ENCODE measurements around the gene RAB34. TPM values are rescaled to one million over a fixed set of nuclear protein-coding genes. Genes with fewer than 3 reads are reported as not detected.

RAB34 gene
- total and polyA plus RNA-seq, 9 of the 15 experiments (the other 6 are each of a cell fraction or from before 2014, with no cell fraction given) = 0.07 to 3.8 (median 0.46) TPM; not detected in 1

DNA sequence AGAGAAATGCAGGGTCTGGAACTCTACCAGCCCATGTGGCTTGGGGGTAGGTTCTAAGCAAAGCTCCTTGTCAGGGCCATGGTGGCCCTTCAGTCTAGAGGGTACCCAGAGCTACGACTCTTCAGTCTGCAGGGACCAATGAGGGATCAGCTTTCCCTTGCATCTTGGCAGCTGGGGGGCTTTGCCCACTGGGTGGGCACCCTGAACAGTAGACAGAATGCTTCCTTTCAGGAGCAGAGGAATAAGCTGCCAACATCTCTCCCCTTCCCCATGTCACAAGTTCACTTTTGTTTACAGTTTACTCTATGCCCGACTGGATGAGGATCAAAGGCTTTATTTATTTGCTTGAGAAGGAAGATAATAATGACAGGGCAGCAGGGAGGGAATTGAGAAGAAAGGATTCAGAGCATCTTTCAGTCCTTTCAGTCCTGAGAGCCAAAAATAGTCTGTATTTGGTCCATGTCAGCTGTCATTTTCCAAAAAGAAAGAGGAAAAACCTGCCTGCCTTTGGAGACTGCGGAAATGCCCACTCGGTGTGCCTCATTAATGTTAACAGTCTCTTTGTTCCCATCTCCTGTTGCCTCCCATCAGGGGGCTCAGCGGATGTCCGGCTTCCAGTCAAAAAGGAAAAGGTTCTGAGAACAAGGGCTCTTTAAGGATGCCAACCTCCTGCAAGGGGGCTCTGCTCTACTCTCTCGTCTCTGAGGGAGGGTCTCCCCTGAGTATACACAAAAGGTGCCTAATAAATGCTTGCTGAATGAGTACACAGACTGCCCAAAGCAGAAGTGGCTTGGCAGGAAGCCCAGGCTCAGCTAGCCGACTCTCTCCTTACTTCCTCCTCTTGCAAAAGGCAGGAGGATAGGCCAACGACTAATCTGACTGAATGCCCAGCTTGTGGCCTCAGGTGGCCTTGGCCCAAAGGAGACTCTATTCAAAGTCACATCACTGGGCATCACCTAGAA lies 43.2 kb upstream of the RAB34 start:
- H3K9me3 ChIP-seq (replicated peaks; ENCODE audit: control insufficient read depth, insufficient read depth, low read depth, low read length) = no peaks in the 10 kb centered on the region
- BruUV-seq (replicated peaks) = no TSS peak
- H3K9me1 ChIP-seq (ENCODE audit: control insufficient read depth, insufficient read depth, low read length) = peaks cover 3% of the 10 kb centered on the region
- peaks cover 3 to 10% of the 10 kb centered on the region in 2 experiments; a peak in 2 of 5 replicates for H3K4me1 ChIP-seq (replicated peaks in 1 of 2; ENCODE audit: control insufficient read depth in 2 of 2, insufficient read depth in 2 of 2, low read length in 2 of 2)
- no peak for ATAC-seq
- peaks cover 79% of the 10 kb centered on the region for H3K36me3 ChIP-seq (ENCODE audit: control insufficient read depth, insufficient read depth, low read length)
- H3K4me3 ChIP-seq = no peak overlapping the region
- H4K20me1 ChIP-seq (replicated peaks; ENCODE audit: control insufficient read depth, insufficient read depth, low read length) = 0 out of 2 replicates have a peak, but pooled peaks cover 6% of the 10 kb centered on the region
- no peak overlapping the region for H3K27ac ChIP-seq (ENCODE audit: extremely low read depth, low read depth, low read length)
- WGBS (ENCODE audit: insufficient coverage, low coverage, missing lambda C conversion rate) = 75% methylated on average over 9 of the region's 9 CpGs
- no peak overlapping the region for H2AFZ ChIP-seq (ENCODE audit: low read depth, low read length)
- in situ Hi-C loops (cut with MboI) = no loop called here
- FAIRE-seq = no peak
- intact Hi-C loops (cut with micrococcal nuclease) = loop anchor here (5.0 kb wide), 1 partner anchor 141 kb away; the partner anchor contains the start of gene DHRS13
- no peak for DNase-seq (ENCODE audit: extremely low read depth in 1 of 4, low spot score in 3 of 4)
- POLR2A ChIA-PET = interaction anchor here (0.6 to 2.0 kb wide), 6 partner anchors 8 to 170 kb away, joined by 3 to 14 read pairs (median 4); no protein-coding TSS in a partner anchor
- no peaks in the 10 kb centered on the region for H3K27me3 ChIP-seq (ENCODE audit: control insufficient read depth in 2 of 2, insufficient read depth in 2 of 2, low read length in 2 of 2)
- H3K79me2 ChIP-seq (ENCODE audit: control insufficient read depth, insufficient read depth, low read length) = peaks cover 13% of the 10 kb centered on the region
- peak overlapping the region in 1 of 2 experiments; percentile 24; a peak in 1 of 4 replicates for H3K9ac ChIP-seq (ENCODE audit: insufficient read depth in 1 of 2, low read depth in 2 of 2, low read length in 2 of 2)
- no peak overlapping the region for H3K4me2 ChIP-seq (ENCODE audit: insufficient read depth, low read length)
- CTCF ChIA-PET (ENCODE audit: low intra/inter-chr PET ratio) = no interaction called here
- TF ChIP-seq, protein P1, sequence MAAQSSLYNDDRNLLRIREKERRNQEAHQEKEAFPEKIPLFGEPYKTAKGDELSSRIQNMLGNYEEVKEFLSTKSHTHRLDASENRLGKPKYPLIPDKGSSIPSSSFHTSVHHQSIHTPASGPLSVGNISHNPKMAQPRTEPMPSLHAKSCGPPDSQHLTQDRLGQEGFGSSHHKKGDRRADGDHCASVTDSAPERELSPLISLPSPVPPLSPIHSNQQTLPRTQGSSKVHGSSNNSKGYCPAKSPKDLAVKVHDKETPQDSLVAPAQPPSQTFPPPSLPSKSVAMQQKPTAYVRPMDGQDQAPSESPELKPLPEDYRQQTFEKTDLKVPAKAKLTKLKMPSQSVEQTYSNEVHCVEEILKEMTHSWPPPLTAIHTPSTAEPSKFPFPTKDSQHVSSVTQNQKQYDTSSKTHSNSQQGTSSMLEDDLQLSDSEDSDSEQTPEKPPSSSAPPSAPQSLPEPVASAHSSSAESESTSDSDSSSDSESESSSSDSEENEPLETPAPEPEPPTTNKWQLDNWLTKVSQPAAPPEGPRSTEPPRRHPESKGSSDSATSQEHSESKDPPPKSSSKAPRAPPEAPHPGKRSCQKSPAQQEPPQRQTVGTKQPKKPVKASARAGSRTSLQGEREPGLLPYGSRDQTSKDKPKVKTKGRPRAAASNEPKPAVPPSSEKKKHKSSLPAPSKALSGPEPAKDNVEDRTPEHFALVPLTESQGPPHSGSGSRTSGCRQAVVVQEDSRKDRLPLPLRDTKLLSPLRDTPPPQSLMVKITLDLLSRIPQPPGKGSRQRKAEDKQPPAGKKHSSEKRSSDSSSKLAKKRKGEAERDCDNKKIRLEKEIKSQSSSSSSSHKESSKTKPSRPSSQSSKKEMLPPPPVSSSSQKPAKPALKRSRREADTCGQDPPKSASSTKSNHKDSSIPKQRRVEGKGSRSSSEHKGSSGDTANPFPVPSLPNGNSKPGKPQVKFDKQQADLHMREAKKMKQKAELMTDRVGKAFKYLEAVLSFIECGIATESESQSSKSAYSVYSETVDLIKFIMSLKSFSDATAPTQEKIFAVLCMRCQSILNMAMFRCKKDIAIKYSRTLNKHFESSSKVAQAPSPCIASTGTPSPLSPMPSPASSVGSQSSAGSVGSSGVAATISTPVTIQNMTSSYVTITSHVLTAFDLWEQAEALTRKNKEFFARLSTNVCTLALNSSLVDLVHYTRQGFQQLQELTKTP (IDR thresholded peaks at IDR 0.05; ENCODE audit: low read depth in 1 of 2, partially characterized antibody in 2 of 2) = no peak
- TF ChIP-seq HNRNPUL1 (IDR thresholded peaks at IDR 0.05; ENCODE audit: low read length) (no peak), ZKSCAN3 (CRISPR knock-in tag; IDR thresholded peaks at IDR 0.05) (no peak), ETS2 (tag; IDR thresholded peaks at IDR 0.05; ENCODE audit: borderline replicate concordance, poor library complexity, severe bottlenecking) (no peak), KHSRP (IDR thresholded peaks at IDR 0.05) (no peak), CBX8 (IDR thresholded peaks at IDR 0.05; ENCODE audit: borderline replicate concordance, extremely low read depth, low read depth, low read length, poor library complexity, severe bottlenecking) (no peak), RBM17 (IDR thresholded peaks at IDR 0.05; ENCODE audit: borderline replicate concordance, low read depth, low read length) (no peak), NFIC (IDR thresholded peaks at IDR 0.05) (peak; percentile 31; the same call in 1 of the 2 replicates), WHSC1 (IDR thresholded peaks at IDR 0.05; ENCODE audit: low read length) (no peak), ZNF561 (CRISPR knock-in tag; conservative IDR thresholded peaks at IDR 0.05) (no peak), RNF2 (IDR thresholded peaks at IDR 0.05) (no peak), ZNF507 (tag; conservative IDR thresholded peaks at IDR 0.05) (no peak), FOXM1 (IDR thresholded peaks at IDR 0.05; ENCODE audit: low read depth) (no peak), FOXM1 (CRISPR knock-in tag; IDR thresholded peaks at IDR 0.05; ENCODE audit: low read depth) (no peak), CHD4 (IDR thresholded peaks at IDR 0.05; ENCODE audit: insufficient read depth, insufficient replicate concordance, low read depth, low read length, poor library complexity, severe bottlenecking) (no peak)
- TF ChIP-seq, protein P2, sequence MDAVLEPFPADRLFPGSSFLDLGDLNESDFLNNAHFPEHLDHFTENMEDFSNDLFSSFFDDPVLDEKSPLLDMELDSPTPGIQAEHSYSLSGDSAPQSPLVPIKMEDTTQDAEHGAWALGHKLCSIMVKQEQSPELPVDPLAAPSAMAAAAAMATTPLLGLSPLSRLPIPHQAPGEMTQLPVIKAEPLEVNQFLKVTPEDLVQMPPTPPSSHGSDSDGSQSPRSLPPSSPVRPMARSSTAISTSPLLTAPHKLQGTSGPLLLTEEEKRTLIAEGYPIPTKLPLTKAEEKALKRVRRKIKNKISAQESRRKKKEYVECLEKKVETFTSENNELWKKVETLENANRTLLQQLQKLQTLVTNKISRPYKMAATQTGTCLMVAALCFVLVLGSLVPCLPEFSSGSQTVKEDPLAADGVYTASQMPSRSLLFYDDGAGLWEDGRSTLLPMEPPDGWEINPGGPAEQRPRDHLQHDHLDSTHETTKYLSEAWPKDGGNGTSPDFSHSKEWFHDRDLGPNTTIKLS (IDR thresholded peaks at IDR 0.05; ENCODE audit: borderline replicate concordance, low read depth) = no peak
